Ishikawa (cell line): ENCODE measurements around the gene DHRS12.

Experiments used
- CEBPB ChIP-seq: IDR thresholded peaks from 2 replicates; pipeline ENCODE4 v1.6.1; 2012
- CREB1 ChIP-seq: IDR thresholded peaks from 2 replicates; pipeline ENCODE4 v1.6.1; 2012; ENCODE audit warnings: low read depth
- EGR1 ChIP-seq: IDR thresholded peaks from 2 replicates; pipeline ENCODE4 v1.6.1; 2012
- EP300 ChIP-seq: IDR thresholded peaks from 2 replicates; pipeline ENCODE4 v1.6.1; 2012; ENCODE audit warnings: borderline replicate concordance
- FOXM1 ChIP-seq: IDR thresholded peaks from 2 replicates; pipeline ENCODE4 v1.6.1; 2012; ENCODE audit warnings: low read depth, borderline replicate concordance
- MAX ChIP-seq: IDR thresholded peaks from 2 replicates; pipeline ENCODE4 v1.6.1; 2012
- NFIC ChIP-seq: IDR thresholded peaks from 2 replicates; pipeline ENCODE4 v1.6.1; 2012
- RAD21 ChIP-seq: IDR thresholded peaks from 2 replicates; pipeline ENCODE4 v1.6.1; 2012; ENCODE audit warnings: low read depth
- REST ChIP-seq: IDR thresholded peaks from 2 replicates; pipeline ENCODE4 v1.6.1; 2012; ENCODE audit warnings: low read depth, mild to moderate bottlenecking
- TAF1 ChIP-seq: IDR thresholded peaks from 2 replicates; pipeline ENCODE4 v1.6.1; 2012; ENCODE audit warnings: low read depth, mild to moderate bottlenecking
- TCF12 ChIP-seq: IDR thresholded peaks from 2 replicates; pipeline ENCODE4 v1.6.1; 2012; ENCODE audit warnings: low read depth
- TEAD4 ChIP-seq: IDR thresholded peaks from 2 replicates; pipeline ENCODE4 v1.6.1; 2012
- USF1 ChIP-seq: IDR thresholded peaks from 2 replicates; pipeline ENCODE4 v1.6.1; 2012
- YY1 ChIP-seq: IDR thresholded peaks from 2 replicates; pipeline ENCODE4 v1.6.1; 2012; ENCODE audit warnings: low read depth
- ZBTB7A ChIP-seq: IDR thresholded peaks from 2 replicates; pipeline ENCODE4 v1.6.1; 2012; ENCODE audit warnings: low read depth

DHRS12 gene

DNA sequence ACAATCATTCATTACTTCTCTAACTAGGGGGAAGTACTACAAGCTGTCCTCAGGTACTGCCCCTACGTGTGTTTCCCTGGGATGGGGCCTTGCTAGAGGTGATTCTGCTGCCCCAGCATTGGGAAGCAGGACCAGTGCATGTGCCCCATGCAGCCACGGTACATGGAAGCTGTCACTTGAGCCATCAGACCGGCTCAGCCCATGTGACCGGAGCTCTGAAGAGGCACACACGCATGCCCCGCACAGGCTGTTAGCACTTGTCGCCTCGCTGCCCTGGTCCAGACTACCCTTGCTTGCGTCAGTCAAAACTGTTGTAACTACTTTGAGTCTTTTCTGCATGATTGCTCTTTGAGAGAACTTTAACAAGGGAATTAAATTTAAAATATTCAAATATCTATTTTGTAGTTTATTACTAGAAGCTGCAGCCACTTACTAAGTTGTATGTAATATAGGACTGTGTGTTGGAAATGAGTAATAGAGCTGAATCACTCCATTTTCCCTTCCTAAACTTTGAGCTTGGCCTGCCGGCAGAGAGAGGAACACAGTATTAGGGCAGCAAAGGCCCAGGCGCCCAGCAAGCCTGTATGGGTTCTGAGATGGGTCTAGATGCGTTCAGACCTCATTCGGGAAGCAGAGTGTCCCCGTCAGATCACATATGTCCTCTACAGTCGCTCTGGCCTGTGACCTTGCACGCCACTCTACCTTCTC, 42.2 kb downstream of the DHRS12 start:
- TF ChIP-seq CREB1 (no peak), YY1 (no peak), EP300 (no peak), REST (no peak), FOXM1 (no peak), MAX (no peak), USF1 (no peak), TAF1 (no peak), ZBTB7A (no peak), RAD21 (no peak), TEAD4 (no peak), EGR1 (no peak), CEBPB (no peak), TCF12 (no peak), NFIC (no peak)

DNA sequence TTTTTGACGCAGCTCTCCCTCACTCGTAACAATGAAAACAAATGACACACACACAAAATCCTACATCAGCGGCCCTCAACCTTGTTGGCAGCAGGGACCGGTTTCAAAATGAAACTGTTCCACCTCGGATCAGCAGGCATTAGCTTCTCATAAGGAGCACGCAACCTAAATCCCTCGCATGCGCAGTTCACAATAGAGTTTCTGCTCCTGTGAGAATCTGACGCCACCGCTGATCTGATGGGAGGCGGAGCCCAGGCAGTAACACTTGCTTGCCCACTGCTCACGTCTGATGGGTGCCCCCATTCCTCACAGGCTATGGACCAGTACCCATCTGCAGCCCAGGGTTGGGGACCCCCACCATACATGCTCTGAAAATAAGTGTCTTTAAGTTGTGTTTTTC, 43.4 kb downstream of the DHRS12 start:
- TF ChIP-seq EP300 (no peak), RAD21 (no peak), USF1 (no peak), CREB1 (no peak), TCF12 (no peak), FOXM1 (no peak), REST (no peak), CEBPB (no peak), MAX (no peak), TAF1 (no peak), TEAD4 (no peak), EGR1 (no peak), NFIC (no peak), ZBTB7A (no peak), YY1 (no peak)

GRCh38 chr13:51759240-51759639, 44.7 kb downstream of the DHRS12 start:
- TF ChIP-seq FOXM1 (no peak), EGR1 (no peak), TCF12 (no peak), REST (no peak), EP300 (no peak), MAX (no peak), ZBTB7A (no peak), NFIC (no peak), TAF1 (no peak), TEAD4 (no peak), YY1 (no peak)

DNA sequence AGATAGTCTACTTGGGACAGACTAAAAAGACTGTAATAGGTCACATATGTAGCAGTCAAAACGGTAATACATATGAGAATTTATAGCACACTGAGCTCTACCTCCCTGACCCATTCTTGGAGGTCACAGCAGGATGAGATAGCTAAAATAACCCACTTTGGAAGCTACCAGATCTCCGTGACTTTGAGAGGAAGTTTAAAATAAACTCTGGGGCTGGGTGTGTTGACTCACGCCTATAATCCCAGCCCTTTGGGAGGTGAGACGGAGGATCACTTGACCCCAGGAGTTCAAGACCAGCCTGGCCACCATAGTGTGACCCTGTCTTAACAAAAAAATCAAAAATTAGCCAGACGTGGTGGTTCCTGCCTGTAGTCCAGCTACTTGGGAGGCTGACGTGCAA, 45.3 kb downstream of the DHRS12 start:
- TF ChIP-seq RAD21 (no peak), EP300 (no peak), CREB1 (no peak), TCF12 (no peak), ZBTB7A (no peak), USF1 (no peak), YY1 (no peak), NFIC (no peak), TAF1 (no peak), TEAD4 (no peak), MAX (no peak), FOXM1 (no peak), EGR1 (no peak)
